Left lobe of liver (tissue), 2 donors: ENCODE data around the gene DNAJC5. TPM values are rescaled to one million over a fixed set of nuclear protein-coding genes. Genes with fewer than 3 reads are reported as not detected.

Experiments used
- ATAC-seq: fragments of 200-7000 bp; cut with Tn5 transposase; one replicate; pipeline ENCODE4 v1.9.1; 2020; ENCODE audit warnings: mild to moderate bottlenecking, moderate library complexity
- DNase-seq: peaks from one replicate; pipeline ENCODE4 v3.0.0-alpha.2; 2020; ENCODE audit warnings: low spot score
- total RNA-seq: library from RNA; stranded (reverse); gene quantifications from one replicate; pipeline ENCODE4 v1.2.1, GENCODE V29; 2021
- donor health status: DM: no; HTN: no; CAD: no; lungs with moderate emphysema.
- donor health status: DM: no; HTN: yes; CAD: no.

DNAJC5 gene
- total RNA-seq, 1 donor from 2014 or later, result 17.8 TPM

- no peak for DNase-seq
- ATAC-seq, result no peak
Measured at GRCh38 chr20:63937596-63937995, 42.7 kb downstream of the DNAJC5 start.

- ATAC-seq (no peak), DNase-seq (no peak)
Measured at GRCh38 chr20:63939061-63939935, 44.4 kb downstream of the DNAJC5 start.

DNA sequence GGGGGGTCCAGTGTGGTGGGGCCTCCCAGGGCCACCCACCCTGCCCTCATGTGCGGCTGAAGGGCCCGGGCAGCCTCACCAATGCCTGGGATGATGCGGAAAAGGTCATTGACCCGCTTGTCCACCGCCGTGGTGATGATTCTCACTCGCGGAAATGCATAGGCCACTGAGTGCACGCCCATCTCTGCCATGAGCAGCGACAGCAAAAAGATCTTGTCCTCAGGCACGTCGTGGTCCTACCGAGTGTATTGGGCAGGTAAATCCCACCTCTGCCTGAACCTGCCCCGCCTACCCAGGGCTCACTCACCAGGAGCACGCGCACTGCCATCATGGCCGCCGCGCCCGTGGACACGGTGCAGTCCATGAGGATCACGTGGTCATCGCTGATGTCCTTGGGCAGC is 45.1 kb downstream of the DNAJC5 start:
- DNase-seq (no peak), ATAC-seq (no peak)

- ATAC-seq, result no peak
- DNase-seq, result no peak
Measured at GRCh38 chr20:63940472-63941266, 45.7 kb downstream of the DNAJC5 start.

- ATAC-seq (no peak), DNase-seq (peak; percentile 50)
Measured at GRCh38 chr20:63941282-63942081, 46.6 kb downstream of the DNAJC5 start.

GRCh38 chr20:63942250-63942951 is 47.5 kb downstream of the DNAJC5 start:
- ATAC-seq, result no peak

GRCh38 chr20:63942969-63943807 is 48.3 kb downstream of the DNAJC5 start:
- no peak for ATAC-seq
- no peak for DNase-seq

More at GRCh38 chr20:63942250-63942951, 47.5 kb downstream of the DNAJC5 start:
- DNase-seq, result no peak

DNA sequence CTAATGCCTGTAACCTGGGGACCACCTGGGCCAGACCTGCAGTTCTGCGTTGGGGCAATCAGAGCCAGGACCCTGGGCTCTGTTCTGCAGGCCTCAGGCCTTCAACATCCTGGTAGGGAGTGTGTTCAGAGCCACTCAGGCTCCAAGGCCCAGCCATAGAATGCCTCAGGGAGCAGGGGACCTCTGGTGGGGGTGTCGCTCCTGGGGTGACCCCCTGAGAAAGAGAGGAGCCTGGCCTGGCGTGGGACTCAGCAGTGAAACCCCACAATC is 48.8 kb downstream of the DNAJC5 start:
- DNase-seq (no peak), ATAC-seq (no peak)

- DNase-seq, result no peak
- no peak for ATAC-seq
Measured at GRCh38 chr20:63944078-63944941, 49.4 kb downstream of the DNAJC5 start.

DNA sequence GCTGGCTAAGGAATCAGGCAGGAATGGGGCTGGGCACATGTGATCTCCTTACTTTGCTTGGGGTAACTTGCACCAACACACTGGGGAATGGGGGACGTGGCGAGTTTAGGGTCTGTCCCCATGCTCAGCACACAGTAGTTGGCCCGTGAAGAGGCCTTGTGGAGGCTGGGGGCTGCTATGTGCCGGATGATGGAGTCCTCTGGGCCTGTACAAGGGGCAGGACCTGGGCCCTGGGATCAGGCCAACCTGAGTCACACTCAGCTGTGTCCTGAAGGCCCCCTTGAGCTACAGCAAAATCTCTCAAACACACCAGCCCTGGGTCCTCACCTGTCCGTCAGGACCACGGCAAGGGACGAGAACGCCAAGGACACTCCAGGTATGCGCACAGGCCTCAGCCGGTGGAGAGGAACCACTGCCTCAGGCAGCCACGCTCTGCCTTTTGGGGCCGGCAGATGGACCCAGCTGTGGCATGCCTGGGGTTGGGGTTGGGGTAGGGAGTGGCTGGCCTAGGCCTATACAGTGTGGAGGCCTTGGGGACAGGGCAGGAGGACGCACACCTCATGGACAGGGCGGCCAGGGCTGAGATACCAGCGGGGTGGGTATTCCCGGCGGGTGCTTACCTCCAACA is 50.2 kb downstream of the DNAJC5 start:
- no peak for DNase-seq
- ATAC-seq, result no peak

DNA sequence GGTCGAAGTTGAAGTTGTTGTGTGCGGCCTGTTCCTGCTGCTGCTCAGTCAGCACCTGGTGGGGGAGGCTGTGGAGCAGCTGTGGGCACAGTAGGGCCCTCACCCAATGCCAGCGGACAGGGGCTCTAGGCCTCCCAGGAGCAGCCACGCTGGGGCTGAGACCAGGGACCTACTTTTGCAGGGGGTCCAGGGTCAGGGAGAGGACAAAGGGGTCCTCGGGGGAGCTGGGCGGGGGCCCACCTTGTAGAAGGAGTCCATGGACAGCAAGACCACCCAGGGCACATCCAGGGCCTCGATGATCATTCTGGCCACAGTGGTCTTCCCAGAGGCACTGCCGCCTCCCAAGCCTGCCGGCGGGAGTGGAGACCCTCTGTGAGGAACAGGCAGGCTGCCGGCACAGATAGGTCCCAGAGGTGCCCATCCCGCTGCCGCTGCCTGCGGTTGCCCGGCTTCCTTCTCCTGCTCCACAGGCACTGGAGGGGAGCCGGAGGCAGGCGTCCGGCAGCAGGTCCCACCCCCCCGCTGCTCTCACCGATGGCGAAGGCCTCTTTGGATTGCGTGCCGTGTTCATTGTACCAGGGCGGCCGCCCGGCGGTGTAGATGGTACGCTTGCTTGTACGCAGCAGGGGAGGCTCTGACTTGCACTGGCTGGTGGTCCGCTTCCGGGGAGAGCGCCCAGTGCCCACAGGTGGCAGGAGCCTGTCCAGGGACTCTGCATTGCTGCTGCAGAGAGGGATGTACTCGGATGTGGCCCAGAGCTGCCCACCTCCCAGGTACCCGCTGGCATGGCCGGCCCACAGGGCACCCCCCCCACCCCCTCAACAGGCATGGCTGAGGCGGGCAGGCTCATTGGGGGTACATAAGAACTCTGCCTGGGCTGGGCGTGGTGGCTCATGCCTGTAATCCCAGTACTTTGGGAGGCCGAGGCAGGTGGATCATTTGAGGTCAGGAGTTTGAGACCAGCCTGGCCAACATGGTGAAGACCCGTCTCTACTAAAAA is 51.3 kb downstream of the DNAJC5 start:
- DNase-seq, result no peak
- no peak for ATAC-seq

GRCh38 chr20:63946986-63947637 is 52.2 kb downstream of the DNAJC5 start:
- peak; percentile 1 for ATAC-seq
- no peak for DNase-seq

DNA sequence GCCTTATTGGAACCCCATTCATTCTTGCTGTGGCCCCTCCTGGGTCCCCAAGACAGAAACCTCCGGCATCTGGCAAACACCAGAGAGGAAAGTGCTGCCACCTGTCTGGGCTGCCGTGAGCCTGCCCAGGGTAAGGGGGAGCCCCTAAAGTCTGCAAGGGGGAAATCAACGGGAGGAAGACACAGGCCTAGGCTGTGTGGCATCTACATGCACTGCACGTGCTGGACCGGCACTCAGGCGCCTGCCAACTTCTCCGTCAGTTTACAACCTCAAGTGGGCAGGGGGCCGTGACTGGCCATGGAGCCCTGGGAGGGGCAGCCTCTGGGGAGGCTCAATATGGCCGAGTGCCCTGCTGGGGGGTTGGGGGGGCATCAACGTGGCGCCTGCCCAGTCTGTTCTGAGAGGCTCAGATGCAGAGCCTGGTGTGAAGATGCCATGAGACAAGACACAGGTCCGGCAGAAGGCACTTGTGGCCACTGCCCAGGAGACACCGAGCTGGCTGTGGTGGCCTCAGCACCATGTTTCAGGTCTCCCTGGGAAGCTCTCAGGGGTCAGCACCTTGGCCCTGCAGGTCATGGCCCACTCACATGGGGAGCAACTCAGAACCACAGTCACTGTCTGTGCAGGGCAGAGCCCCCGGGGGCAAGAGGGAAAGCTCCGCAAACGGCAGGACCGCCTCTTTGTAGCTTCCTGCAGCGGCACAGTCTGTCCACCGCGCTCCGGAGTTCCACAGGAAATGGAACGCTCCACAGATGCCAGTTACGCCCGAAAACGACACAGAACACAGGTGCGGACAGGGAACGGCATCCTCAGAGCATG is 52.9 kb downstream of the DNAJC5 start:
- DNase-seq, result no peak
- ATAC-seq, result no peak

GRCh38 chr20:63950701-63951397 is 55.9 kb downstream of the DNAJC5 start:
- no peak for DNase-seq

More at GRCh38 chr20:63950701-63951397, 55.9 kb downstream of the DNAJC5 start:
- no peak for ATAC-seq
